CD4-positive, alpha-beta T cell (primary cell): ENCODE results near the gene KCNC1. TPM values are rescaled to one million over a fixed set of nuclear protein-coding genes. Genes with fewer than 3 reads are reported as not detected.

Experiments used
- ATAC-seq: fragments of 200-7000 bp; cut with Tn5 transposase; one replicate; pipeline ENCODE4 v1.10.0; 2022; ENCODE audit warnings: mild to moderate bottlenecking; ENCODE audit not compliant: poor library complexity
- CTCF ChIA-PET: fragments of 350-600 bp; sonication (Branson Sonifier 250); formaldehyde crosslinking; loops from one replicate; lab custom pipeline; 2021; ENCODE audit warnings: antibody characterized with exemption, inconsistent platforms; lab: Charles Lee
- POLR2A ChIA-PET: fragments of 350-600 bp; sonication (Branson Sonifier 250); formaldehyde crosslinking; loops from one replicate; lab custom pipeline; 2021; ENCODE audit warnings: antibody characterized with exemption, inconsistent platforms; lab: Charles Lee
- DNase-seq, 14 experiments: peaks; one replicate each; pipeline ENCODE4 v3.0.0-alpha.2; 2013 to 2020; ENCODE audit warnings: mixed read lengths in 2 of 14
- H3K27ac ChIP-seq, 2 donors: one replicate each; pipeline versions ENCODE4 v1.5.1 to v1.7.0; 2013; ENCODE audit warnings: low read length in 2 of 2, low read depth in 1 of 2, mild to moderate bottlenecking in 1 of 2
- H3K27me3 ChIP-seq, 2 experiments: 1 replicate in 1 of 2; 2 replicates in 1 of 2; pipeline versions ENCODE4 v1.6.1 to v1.7.0; 2013; ENCODE audit warnings: low read length in 2 of 2, control low read depth in 1 of 2, mild to moderate bottlenecking in 1 of 2, moderate library complexity in 1 of 2; ENCODE audit not compliant: insufficient read depth in 2 of 2, control insufficient read depth in 1 of 2
- H3K36me3 ChIP-seq: one replicate; pipeline ENCODE4 v1.6.1; 2013; ENCODE audit warnings: low read length, control low read depth; ENCODE audit not compliant: insufficient read depth
- H3K4me1 ChIP-seq: one replicate; pipeline ENCODE4 v1.6.1; 2013; ENCODE audit warnings: low read length, control low read depth; ENCODE audit not compliant: insufficient read depth
- H3K4me3 ChIP-seq: one replicate; pipeline ENCODE4 v1.5.1; 2013; ENCODE audit warnings: mild to moderate bottlenecking, low read length, moderate library complexity
- H3K9me3 ChIP-seq, 2 experiments: 1 replicate in 1 of 2; 2 replicates in 1 of 2; pipeline versions ENCODE4 v1.6.1 to v1.7.0; 2013; ENCODE audit warnings: low read length in 2 of 2, mild to moderate bottlenecking in 2 of 2, control low read depth in 1 of 2, moderate library complexity in 1 of 2; ENCODE audit not compliant: control insufficient read depth in 1 of 2, insufficient read depth in 1 of 2
- H3K27ac Mint-ChIP-seq: one replicate; pipeline ENCODE4 v1.8.0; 2020; ENCODE audit warnings: mixed read lengths
- H3K27me3 Mint-ChIP-seq: one replicate; pipeline ENCODE4 v1.8.0; 2021; ENCODE audit warnings: mixed read lengths
- H3K36me3 Mint-ChIP-seq: one replicate; pipeline ENCODE4 v1.8.0; 2021; ENCODE audit warnings: low read depth, mixed read lengths
- H3K4me1 Mint-ChIP-seq: one replicate; pipeline ENCODE4 v1.8.0; 2021; ENCODE audit warnings: low read depth, mixed read lengths
- H3K4me3 Mint-ChIP-seq: one replicate; pipeline ENCODE4 v1.8.0; 2020; ENCODE audit warnings: mild to moderate bottlenecking, mixed read lengths
- H3K9me3 Mint-ChIP-seq: one replicate; pipeline ENCODE4 v1.8.0; 2020; ENCODE audit warnings: mixed read lengths
- intact Hi-C, 2 experiments: fragments of 100-400 bp; cut with DNase I in 1 of 2; cut with micrococcal nuclease in 1 of 2; formaldehyde crosslinking; loops; one replicate each; pipeline versions ENCODE4 v1.15.1 to v1.9.0; 2023 to 2025; cut with DNase I, micrococcal nuclease
- total RNA-seq, 174 experiments: library from RNA in 2 of 174; stranded (reverse) in 2 of 174; gene quantifications; one replicate each; pipeline ENCODE4 v1.2.3 and lab custom pipeline; 2021 to 2026
- TF ChIP-seq, protein P1 (sequence below): fragments of 200-600 bp; IDR thresholded peaks from one replicate; pipeline ENCODE4 v1.8.0; 2022; ENCODE audit warnings: antibody characterized with exemption, mild to moderate bottlenecking

Gene KCNC1
- total RNA-seq, 2 experiments from 2014 or later = not detected

DNA sequence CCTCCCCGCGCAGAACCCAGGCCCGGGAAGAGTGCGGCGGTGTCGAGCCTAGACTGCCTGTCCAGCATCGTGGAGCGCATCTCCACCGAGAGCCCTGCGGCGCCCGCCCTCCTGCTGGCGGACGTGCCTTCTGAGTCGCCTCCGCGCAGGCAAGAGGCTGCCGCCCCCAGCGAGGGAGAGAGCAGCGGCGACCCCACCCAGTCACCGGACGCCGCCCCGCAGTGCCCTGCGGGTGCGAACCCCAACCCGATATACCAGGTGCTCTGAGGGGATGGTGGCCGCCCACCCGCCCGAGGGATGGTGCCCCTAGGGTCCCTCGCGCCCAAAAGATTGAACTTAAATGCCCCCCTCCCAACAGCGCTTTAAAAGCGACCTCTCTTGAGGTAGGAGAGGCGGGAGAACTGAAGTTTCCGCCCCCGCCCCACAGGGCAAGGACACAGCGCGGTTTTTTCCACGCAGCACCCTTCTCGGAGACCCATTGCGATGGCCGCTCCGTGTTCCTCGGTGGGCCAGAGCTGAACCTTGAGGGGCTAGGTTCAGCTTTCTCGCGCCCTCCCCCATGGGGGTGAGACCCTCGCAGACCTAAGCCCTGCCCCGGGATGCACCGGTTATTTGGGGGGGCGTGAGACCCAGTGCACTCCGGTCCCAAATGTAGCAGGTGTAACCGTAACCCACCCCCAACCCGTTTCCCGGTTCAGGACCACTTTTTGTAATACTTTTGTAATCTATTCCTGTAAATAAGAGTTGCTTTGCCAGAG, 13.2 kb upstream of the KCNC1 start:
- Histone ChIP-seq H3K9me3 (peaks cover 0 to 20% of the 10 kb centered on the region in 2 experiments), H3K4me1 (no peaks in the 10 kb centered on the region), H3K27me3 (peaks cover 40 to 81% of the 10 kb centered on the region in 2 experiments), H3K4me3 (no peak overlapping the region), H3K27ac (no peak overlapping the region), H3K36me3 (no peaks in the 10 kb centered on the region)
- H3K4me3 Mint-ChIP-seq = no peak overlapping the region
- no peaks in the 10 kb centered on the region for H3K4me1 Mint-ChIP-seq
- DNase-seq (no peak), ATAC-seq (no peak)
- peaks cover 47% of the 10 kb centered on the region for H3K27me3 Mint-ChIP-seq
- intact Hi-C loops = no loop called here
- POLR2A ChIA-PET = no interaction called here
- H3K36me3 Mint-ChIP-seq = no peaks in the 10 kb centered on the region
- H3K9me3 Mint-ChIP-seq = no peaks in the 10 kb centered on the region
- CTCF ChIA-PET = interaction anchor here (1.2 kb wide), 1 partner anchor 90 kb away, joined by 3 read pairs; no protein-coding TSS in a partner anchor
- H3K27ac Mint-ChIP-seq = no peak overlapping the region
- TF ChIP-seq, protein P1, sequence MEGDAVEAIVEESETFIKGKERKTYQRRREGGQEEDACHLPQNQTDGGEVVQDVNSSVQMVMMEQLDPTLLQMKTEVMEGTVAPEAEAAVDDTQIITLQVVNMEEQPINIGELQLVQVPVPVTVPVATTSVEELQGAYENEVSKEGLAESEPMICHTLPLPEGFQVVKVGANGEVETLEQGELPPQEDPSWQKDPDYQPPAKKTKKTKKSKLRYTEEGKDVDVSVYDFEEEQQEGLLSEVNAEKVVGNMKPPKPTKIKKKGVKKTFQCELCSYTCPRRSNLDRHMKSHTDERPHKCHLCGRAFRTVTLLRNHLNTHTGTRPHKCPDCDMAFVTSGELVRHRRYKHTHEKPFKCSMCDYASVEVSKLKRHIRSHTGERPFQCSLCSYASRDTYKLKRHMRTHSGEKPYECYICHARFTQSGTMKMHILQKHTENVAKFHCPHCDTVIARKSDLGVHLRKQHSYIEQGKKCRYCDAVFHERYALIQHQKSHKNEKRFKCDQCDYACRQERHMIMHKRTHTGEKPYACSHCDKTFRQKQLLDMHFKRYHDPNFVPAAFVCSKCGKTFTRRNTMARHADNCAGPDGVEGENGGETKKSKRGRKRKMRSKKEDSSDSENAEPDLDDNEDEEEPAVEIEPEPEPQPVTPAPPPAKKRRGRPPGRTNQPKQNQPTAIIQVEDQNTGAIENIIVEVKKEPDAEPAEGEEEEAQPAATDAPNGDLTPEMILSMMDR = no peak

GRCh38 chr11:17722000-17722643, 12.5 kb upstream of the KCNC1 start:
- intact Hi-C loops = no loop called here
- Mint-ChIP-seq H3K4me3 (no peak overlapping the region), H3K36me3 (no peaks in the 10 kb centered on the region), H3K4me1 (no peaks in the 10 kb centered on the region), H3K9me3 (no peaks in the 10 kb centered on the region), H3K27ac (no peak overlapping the region), H3K27me3 (peaks cover 48% of the 10 kb centered on the region)
- Histone ChIP-seq H3K36me3 (no peaks in the 10 kb centered on the region), H3K27me3 (peaks cover 40 to 77% of the 10 kb centered on the region in 2 experiments), H3K4me1 (no peaks in the 10 kb centered on the region), H3K4me3 (no peak overlapping the region), H3K27ac (no peak overlapping the region), H3K9me3 (peaks cover 0 to 20% of the 10 kb centered on the region in 2 experiments)
- DNase-seq = no peak
- ChIA-PET CTCF (no interaction called here), POLR2A (no interaction called here)
- TF ChIP-seq, protein P1 = no peak
- no peak for ATAC-seq

GRCh38 chr11:17724020-17724908, 10.3 kb upstream of the KCNC1 start:
- Histone ChIP-seq H3K4me1 (no peaks in the 10 kb centered on the region), H3K4me3 (no peak overlapping the region), H3K9me3 (peaks cover 0 to 15% of the 10 kb centered on the region in 2 experiments), H3K27ac (no peak overlapping the region), H3K36me3 (no peaks in the 10 kb centered on the region), H3K27me3 (peaks cover 34 to 66% of the 10 kb centered on the region in 2 experiments)
- CTCF ChIA-PET = no interaction called here
- no peaks in the 10 kb centered on the region for H3K9me3 Mint-ChIP-seq
- H3K4me1 Mint-ChIP-seq = no peaks in the 10 kb centered on the region
- no peaks in the 10 kb centered on the region for H3K36me3 Mint-ChIP-seq
- TF ChIP-seq, protein P1 = no peak
- POLR2A ChIA-PET = no interaction called here
- intact Hi-C loops = no loop called here
- peaks cover 64% of the 10 kb centered on the region for H3K27me3 Mint-ChIP-seq
- DNase-seq = no peak
- no peak overlapping the region for H3K4me3 Mint-ChIP-seq
- no peak for ATAC-seq
- H3K27ac Mint-ChIP-seq = no peak overlapping the region
